B cell (primary cell): Measurements from ENCODE around the gene CDC20B. TPM values are rescaled to one million over a fixed set of nuclear protein-coding genes. Genes with fewer than 3 reads are reported as not detected.

Experiments
- ATAC-seq: fragments of 200-7000 bp; cut with Tn5 transposase; one replicate; pipeline ENCODE4 v1.10.0; 2021; ENCODE audit warnings: low read depth, mild to moderate bottlenecking, moderate number of reproducible peaks, moderate library complexity
- CTCF ChIA-PET: fragments of 350-600 bp; sonication (Branson Sonifier 250); formaldehyde crosslinking; loops from one replicate; lab custom pipeline; 2021; ENCODE audit warnings: antibody characterized with exemption, inconsistent platforms; lab: Charles Lee
- POLR2A ChIA-PET: fragments of 350-600 bp; sonication (Branson Sonifier 250); formaldehyde crosslinking; loops from one replicate; lab custom pipeline; 2021; ENCODE audit warnings: antibody characterized with exemption; lab: Charles Lee
- DNase-seq: peaks from one replicate; pipeline ENCODE4 v3.0.0; 2013
- H2AFZ ChIP-seq: 2 replicates; pipeline ENCODE4 v1.6.1; 2012; ENCODE audit warnings: mild to moderate bottlenecking, low read depth, low read length; ENCODE audit not compliant: insufficient read depth, poor library complexity, severe bottlenecking
- H3K27ac ChIP-seq, 2 donors: 1 replicate in 1 of 2; 2 replicates in 1 of 2; pipeline ENCODE4 v1.5.1; 2012 to 2013; ENCODE audit warnings: low read length in 2 of 2, mild to moderate bottlenecking in 2 of 2, moderate library complexity in 1 of 2
- H3K27me3 ChIP-seq, 4 experiments: fragments of 200-600 bp in 1 of 4; sonication (generic) in 1 of 4; replicated peaks in 1 of 4; 1 replicate in 2 of 4; 2 replicates in 2 of 4; pipeline versions ENCODE4 v1.6.1 to v1.7.0; 2013 to 2016; ENCODE audit warnings: low read length in 3 of 4, mild to moderate bottlenecking in 2 of 4, mixed read lengths in 1 of 4, moderate library complexity in 1 of 4; ENCODE audit not compliant: insufficient read depth in 4 of 4, control insufficient read depth in 3 of 4; ENCODE audit errors: control extremely low read depth in 1 of 4
- H3K36me3 ChIP-seq, 2 experiments: replicated peaks in 1 of 2; 1 replicate in 1 of 2; 2 replicates in 1 of 2; pipeline versions ENCODE4 v1.6.1 to v1.7.1; 2013; ENCODE audit warnings: low read length in 1 of 2; ENCODE audit not compliant: insufficient read depth in 2 of 2, control insufficient read depth in 1 of 2; ENCODE audit errors: control extremely low read depth in 1 of 2, extremely low read depth in 1 of 2
- H3K4me1 ChIP-seq, 2 donors: fragments of 200-600 bp in 1 of 2; sonication (generic) in 1 of 2; 1 replicate in 1 of 2; 2 replicates in 1 of 2; pipeline versions ENCODE4 v1.5.1 to v1.6.1; 2013 to 2017; ENCODE audit warnings: low read length in 2 of 2; ENCODE audit not compliant: control insufficient read depth in 2 of 2, insufficient read depth in 2 of 2
- H3K4me2 ChIP-seq: replicated peaks from 2 replicates; pipeline ENCODE3; 2012; ENCODE audit warnings: mild to moderate bottlenecking, low read depth, low read length; ENCODE audit not compliant: poor library complexity, severe bottlenecking
- H3K4me3 ChIP-seq, 5 experiments: fragments of 200-600 bp in 1 of 5; sonication (generic) in 1 of 5; 1 replicate in 3 of 5; 2 replicates in 2 of 5; pipeline versions ENCODE4 v1.5.1 to v1.7.0; 2011 to 2016; ENCODE audit warnings: low read length in 4 of 5, mild to moderate bottlenecking in 4 of 5, low read depth in 2 of 5, control low read depth in 1 of 5, moderate library complexity in 1 of 5; ENCODE audit not compliant: insufficient read depth in 1 of 5; ENCODE audit errors: control extremely low read depth in 1 of 5, extremely low read depth in 1 of 5
- H3K79me2 ChIP-seq: fragments of 200-600 bp; sonication (generic); one replicate; pipeline ENCODE4 v1.6.0; 2016; ENCODE audit warnings: low read length; ENCODE audit not compliant: control insufficient read depth, insufficient read depth
- H3K9ac ChIP-seq: fragments of 200-600 bp; sonication (generic); 2 replicates; pipeline ENCODE4 v1.6.1; 2017; ENCODE audit warnings: mild to moderate bottlenecking, low read length, moderate library complexity
- H3K9me3 ChIP-seq, 3 donors: one replicate each; pipeline versions ENCODE4 v1.6.1 to v1.7.1; 2013; ENCODE audit warnings: low read length in 2 of 3; ENCODE audit not compliant: control insufficient read depth in 2 of 3, insufficient read depth in 1 of 3; ENCODE audit errors: control extremely low read depth in 1 of 3
- H4K20me1 ChIP-seq: 2 replicates; pipeline ENCODE4 v1.6.0; 2012; ENCODE audit warnings: mild to moderate bottlenecking, low read length; ENCODE audit not compliant: insufficient read depth, control insufficient read depth, poor library complexity, severe bottlenecking
- H3K27ac Mint-ChIP-seq: one replicate; pipeline ENCODE4 v1.8.0; 2021; ENCODE audit warnings: mixed read lengths
- H3K27me3 Mint-ChIP-seq: one replicate; pipeline ENCODE4 v1.8.0; 2021; ENCODE audit warnings: mixed read lengths
- H3K4me1 Mint-ChIP-seq: one replicate; pipeline ENCODE4 v1.8.0; 2021; ENCODE audit warnings: mixed read lengths
- H3K4me3 Mint-ChIP-seq: one replicate; pipeline ENCODE4 v1.8.0; 2021; ENCODE audit warnings: mixed read lengths
- H3K9me3 Mint-ChIP-seq: one replicate; pipeline ENCODE4 v1.8.0; 2022; ENCODE audit warnings: mixed read lengths; ENCODE audit not compliant: insufficient read depth
- EZH2 ChIP-seq: IDR thresholded peaks from 2 replicates; pipeline ENCODE4 v1.6.1; 2012; ENCODE audit warnings: borderline replicate concordance, low read depth, mild to moderate bottlenecking, moderate library complexity, low read length; ENCODE audit not compliant: insufficient read depth, poor library complexity, severe bottlenecking
- WGBS: methylation state at CpG from one replicate; pipeline ENCODE4 v1.1.5; 2013; ENCODE audit warnings: missing lambda C conversion rate; ENCODE audit not compliant: insufficient coverage; 5-methylcytosine and 5-hydroxymethylcytosine counted together
- intact Hi-C: fragments of 100-400 bp; cut with micrococcal nuclease; formaldehyde crosslinking; loops from one replicate; pipeline ENCODE4 v1.10.0; 2022
- polyA plus RNA-seq: library from polyadenylated mRNA; depleted of rRNA; stranded (reverse); fragments of >200 nt; gene quantifications from 2 replicates; pipeline ENCODE4 v1.2.3, GENCODE V29; 2012
- total RNA-seq, 2 donors: library from RNA; stranded (reverse); fragments of 120-200 nt in 1 of 2; gene quantifications; 1 replicate in 1 of 2; 2 replicates in 1 of 2; pipeline versions ENCODE4 v1.2.3 to v1.2.4, GENCODE V29; 2013 to 2022
- TF ChIP-seq, protein P1 (sequence below): fragments of 200-600 bp; IDR thresholded peaks from one replicate; pipeline ENCODE4 v1.8.0; 2022; ENCODE audit warnings: antibody characterized with exemption, mild to moderate bottlenecking

The CDC20B gene
- total and polyA plus RNA-seq, 2 donors (not counting 1 experiment from before 2014, with no cell fraction given), result 0.09 TPM; not detected in 1

- POLR2A ChIA-PET, result no interaction called here
- Mint-ChIP-seq H3K27me3 (peaks cover 3% of the 10 kb centered on the region), H3K27ac (no peak overlapping the region), H3K4me1 (no peaks in the 10 kb centered on the region), H3K4me3 (no peak overlapping the region), H3K9me3 (no peaks in the 10 kb centered on the region)
- no peak overlapping the region for H2AFZ ChIP-seq
- CTCF ChIA-PET, result no interaction called here
- no peaks in the 10 kb centered on the region for H4K20me1 ChIP-seq
- no peaks in the 10 kb centered on the region for H3K9me3 ChIP-seq
- H3K4me2 ChIP-seq, result no peak overlapping the region
- no peak overlapping the region for H3K9ac ChIP-seq
- intact Hi-C loops, result no loop called here
- 60% methylated on average over 1 of the region's 3 CpGs for WGBS
- no peak overlapping the region for H3K4me3 ChIP-seq
- H3K4me1 ChIP-seq, result no peaks in the 10 kb centered on the region
- no peaks in the 10 kb centered on the region for H3K79me2 ChIP-seq
- H3K36me3 ChIP-seq, result no peaks in the 10 kb centered on the region
- no peaks in the 10 kb centered on the region for H3K27me3 ChIP-seq
- DNase-seq, result no peak
- no peak overlapping the region for H3K27ac ChIP-seq
- ATAC-seq, result no peak
- TF ChIP-seq, protein P1, sequence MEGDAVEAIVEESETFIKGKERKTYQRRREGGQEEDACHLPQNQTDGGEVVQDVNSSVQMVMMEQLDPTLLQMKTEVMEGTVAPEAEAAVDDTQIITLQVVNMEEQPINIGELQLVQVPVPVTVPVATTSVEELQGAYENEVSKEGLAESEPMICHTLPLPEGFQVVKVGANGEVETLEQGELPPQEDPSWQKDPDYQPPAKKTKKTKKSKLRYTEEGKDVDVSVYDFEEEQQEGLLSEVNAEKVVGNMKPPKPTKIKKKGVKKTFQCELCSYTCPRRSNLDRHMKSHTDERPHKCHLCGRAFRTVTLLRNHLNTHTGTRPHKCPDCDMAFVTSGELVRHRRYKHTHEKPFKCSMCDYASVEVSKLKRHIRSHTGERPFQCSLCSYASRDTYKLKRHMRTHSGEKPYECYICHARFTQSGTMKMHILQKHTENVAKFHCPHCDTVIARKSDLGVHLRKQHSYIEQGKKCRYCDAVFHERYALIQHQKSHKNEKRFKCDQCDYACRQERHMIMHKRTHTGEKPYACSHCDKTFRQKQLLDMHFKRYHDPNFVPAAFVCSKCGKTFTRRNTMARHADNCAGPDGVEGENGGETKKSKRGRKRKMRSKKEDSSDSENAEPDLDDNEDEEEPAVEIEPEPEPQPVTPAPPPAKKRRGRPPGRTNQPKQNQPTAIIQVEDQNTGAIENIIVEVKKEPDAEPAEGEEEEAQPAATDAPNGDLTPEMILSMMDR, result no peak
- no peak for TF ChIP-seq EZH2
Observed at GRCh38 chr5:55073211-55073610, 99.8 kb downstream of the CDC20B start.

- Mint-ChIP-seq H3K9me3 (no peaks in the 10 kb centered on the region), H3K27ac (no peak overlapping the region), H3K4me3 (no peak overlapping the region), H3K27me3 (peaks cover 3% of the 10 kb centered on the region), H3K4me1 (no peaks in the 10 kb centered on the region)
- Histone ChIP-seq H3K4me1 (no peaks in the 10 kb centered on the region), H3K79me2 (no peaks in the 10 kb centered on the region), H3K4me3 (no peak overlapping the region), H3K9me3 (no peaks in the 10 kb centered on the region), H4K20me1 (no peaks in the 10 kb centered on the region), H3K27ac (no peak overlapping the region), H2AFZ (no peak overlapping the region), H3K27me3 (no peaks in the 10 kb centered on the region), H3K36me3 (no peaks in the 10 kb centered on the region), H3K4me2 (no peak overlapping the region), H3K9ac (no peak overlapping the region)
- intact Hi-C loops, result no loop called here
- ChIA-PET CTCF (no interaction called here), POLR2A (interaction anchor here (0.6 kb wide), 1 partner anchor 807 kb away, joined by 5 read pairs; no protein-coding TSS in a partner anchor)
- no CpG with 5 or more reads among the region's 2 CpGs for WGBS
- TF ChIP-seq, protein P1, result no peak
- no peak for TF ChIP-seq EZH2
- no peak for DNase-seq
- ATAC-seq, result no peak
Observed at GRCh38 chr5:55072666-55073065, 100.3 kb downstream of the CDC20B start.
